HG02759 (cell line): ENCODE results near the gene KIRREL3.

Experiments used
- ATAC-seq: cut with Tn5 transposase; IDR thresholded peaks from one replicate; pipeline ENCODE4 v1.9.1; 2021; ENCODE audit warnings: mild to moderate bottlenecking, moderate library complexity; ENCODE audit not compliant: unreplicated experiment

The KIRREL3 gene

DNA sequence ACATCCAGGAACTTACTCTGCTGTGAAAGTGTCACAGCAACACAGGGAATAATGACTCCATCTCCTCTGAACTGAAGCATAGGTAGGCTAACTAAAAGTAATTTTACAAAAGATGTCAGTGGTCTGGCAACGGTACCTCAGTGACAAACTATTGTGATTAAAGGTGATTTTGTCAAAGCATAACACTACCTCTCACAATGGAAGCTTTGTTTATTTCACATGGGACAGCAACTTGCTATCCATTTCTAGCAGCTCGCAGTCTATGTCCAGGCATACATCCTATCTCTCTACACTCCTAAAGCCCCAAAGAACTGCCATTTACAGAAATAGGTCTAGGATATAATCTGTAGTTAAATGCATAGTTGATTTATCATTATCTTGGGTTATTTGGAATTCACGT, 163.0 kb downstream of the KIRREL3 start:
- no peak for ATAC-seq

DNA sequence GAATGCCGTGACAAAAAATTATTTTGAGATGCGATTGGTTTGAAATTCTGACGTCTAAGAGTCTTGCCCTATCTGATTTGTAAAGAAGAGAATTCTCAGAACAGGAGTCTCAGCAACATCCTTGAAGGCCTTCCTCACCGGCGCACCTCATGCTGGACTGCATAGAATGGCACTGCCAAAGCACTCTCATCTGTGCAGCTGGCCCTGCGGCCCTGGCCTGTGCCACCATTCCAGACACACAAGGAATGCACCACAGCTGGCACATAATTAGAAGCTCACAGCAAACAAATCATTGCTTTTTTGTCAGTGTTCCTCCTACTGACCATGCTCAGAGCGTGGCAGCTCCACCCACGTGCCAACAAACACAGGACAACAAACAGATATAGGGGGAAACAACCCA, 166.0 kb downstream of the KIRREL3 start:
- ATAC-seq: no peak

DNA sequence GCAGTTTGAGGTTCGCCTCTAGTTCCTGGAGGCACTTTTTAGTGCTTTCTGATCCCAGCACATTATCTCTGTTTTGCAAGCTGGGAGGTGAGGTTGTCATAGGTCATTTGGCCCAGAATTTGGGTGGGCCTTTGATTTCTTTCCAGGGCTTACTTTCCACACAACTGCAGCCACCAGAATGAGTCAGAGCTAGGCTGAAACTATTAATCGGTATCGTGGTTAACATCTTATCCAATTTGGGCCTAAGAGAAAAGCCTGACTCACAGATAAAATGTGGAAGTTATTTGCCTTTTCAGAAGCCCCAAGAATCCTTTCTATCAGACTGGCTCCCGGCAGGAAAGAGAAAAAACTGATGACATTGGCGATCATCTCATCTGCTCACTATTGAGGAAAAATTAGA, 166.4 kb downstream of the KIRREL3 start:
- ATAC-seq: no peak

DNA sequence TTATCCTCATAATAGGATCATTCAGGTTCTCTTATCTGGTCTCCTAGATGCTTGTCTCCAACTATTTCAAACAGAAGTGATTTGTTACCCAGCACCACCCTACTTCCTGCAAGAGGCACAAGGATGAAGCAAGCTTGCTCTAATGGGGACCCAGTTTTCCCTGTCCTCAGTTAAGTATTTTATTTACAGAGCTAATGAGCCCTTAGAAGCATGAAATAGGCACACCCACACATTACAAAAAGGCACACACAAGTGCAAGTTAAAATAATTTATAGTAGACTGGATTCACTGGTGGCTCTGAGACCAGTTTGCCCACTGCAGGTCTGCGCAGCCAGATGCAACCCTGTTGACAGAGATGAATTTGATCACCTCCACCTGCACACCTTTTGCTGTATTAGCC, 167.5 kb downstream of the KIRREL3 start:
- ATAC-seq: no peak

DNA sequence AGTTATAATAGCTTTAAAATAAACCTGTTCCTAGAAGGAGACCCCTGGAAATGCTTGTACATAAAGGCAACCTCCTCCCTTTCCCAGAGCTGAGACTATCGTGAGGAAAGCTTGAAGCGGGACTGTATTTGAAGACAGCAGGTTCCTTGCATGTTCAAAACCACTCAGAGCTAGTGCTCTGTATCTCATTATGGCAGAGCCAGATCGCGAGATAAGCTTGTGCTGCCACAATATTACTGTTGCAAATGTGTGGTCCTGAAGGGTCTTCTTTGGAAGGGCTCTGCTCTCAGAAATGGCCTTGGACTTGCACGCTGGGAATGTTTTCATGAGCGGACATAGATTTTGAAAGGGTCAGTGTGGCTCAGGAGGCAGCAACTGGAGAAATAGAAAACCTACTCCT, 168.2 kb downstream of the KIRREL3 start:
- no peak for ATAC-seq

DNA sequence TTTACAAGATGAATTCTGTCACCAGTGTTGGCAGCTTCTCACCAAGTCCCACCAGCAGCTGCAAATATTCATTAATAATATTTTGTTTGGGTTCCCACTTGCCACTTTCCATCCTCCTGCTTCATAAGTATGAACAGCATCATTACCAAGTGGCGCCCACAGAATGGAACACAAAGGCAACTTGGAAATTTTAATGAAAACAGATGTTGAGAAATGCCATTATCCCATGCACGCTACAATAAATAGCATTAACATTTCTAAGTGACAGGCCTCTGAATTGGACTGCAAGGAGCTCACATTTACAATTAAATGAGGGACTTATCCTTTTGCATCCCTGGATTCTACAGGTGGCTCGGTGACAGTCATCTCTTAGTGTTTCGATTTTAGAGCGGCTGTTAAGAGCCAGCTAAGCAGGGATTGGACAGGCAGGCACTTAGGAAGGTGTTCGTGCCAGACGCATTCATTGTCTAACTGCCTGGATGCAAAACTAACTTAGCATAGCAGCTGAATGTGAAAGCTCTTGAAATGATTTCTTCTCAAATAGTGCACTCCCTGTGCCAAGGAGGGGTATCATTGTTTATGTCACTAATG, 170.3 kb downstream of the KIRREL3 start:
- no peak for ATAC-seq

DNA sequence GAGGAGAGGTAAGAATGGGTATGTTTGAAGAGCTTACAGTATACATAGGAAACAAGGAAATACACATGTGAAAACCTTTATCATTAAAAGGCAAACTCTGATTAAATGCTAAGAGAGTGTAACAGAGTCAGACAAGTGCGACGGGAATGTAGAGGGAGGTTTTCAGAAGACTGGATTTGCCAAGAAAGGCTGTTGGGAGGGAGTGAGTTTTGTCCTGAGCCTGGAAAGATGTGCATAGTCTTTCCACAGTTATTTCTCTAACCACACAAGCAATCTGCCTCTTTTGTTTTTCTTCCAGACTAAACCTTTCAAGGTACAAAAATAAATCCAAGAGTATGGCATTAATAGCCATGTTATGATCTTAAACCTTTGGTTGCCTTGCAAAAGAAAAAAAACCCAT, 170.9 kb downstream of the KIRREL3 start:
- ATAC-seq: no peak

DNA sequence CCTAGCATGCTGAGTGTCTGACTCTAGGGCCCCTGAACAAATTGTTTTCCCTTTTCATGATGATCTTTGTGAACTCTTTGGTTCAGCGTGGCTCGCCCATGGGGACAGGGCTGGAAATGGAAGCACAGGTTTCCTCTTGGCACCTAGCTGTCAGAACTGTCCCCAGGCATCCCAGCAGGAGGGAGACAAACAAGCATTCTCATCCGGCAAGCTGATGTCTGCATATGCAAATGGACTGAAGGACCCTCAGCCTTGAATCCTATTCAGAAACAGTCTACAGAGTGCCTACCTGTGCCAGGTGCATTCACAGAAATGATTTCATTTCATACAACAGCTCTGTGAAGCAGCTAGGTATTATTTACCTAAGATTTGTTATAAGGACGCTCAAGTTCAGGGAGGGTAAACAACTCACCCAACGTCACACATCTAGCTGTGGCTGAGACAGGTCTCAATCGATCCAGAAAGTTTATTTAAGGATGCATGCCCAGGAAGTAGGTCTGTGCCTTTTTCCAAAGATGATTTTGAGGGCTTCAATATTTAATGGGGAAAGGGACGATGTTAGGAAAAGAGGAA, 176.4 kb downstream of the KIRREL3 start:
- ATAC-seq: no peak

DNA sequence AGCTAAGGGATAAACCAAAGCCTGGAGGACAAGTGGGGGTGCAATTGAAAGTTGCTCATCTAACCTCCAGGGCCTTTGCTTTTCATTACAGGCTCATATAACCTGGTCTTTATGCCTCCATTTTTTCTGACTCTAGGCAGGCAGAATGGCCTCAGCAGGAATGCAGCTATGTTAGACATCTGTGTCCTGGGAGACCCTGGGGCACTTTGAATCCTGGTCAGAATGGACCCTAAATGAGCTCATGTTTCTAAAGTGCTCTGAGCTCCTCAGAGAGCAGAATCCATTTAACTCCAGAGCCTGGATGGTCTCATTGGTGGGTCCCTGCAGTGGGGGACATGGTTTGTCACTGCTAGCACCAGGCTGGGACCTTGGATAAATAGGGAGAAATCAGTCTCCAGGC, 177.3 kb downstream of the KIRREL3 start:
- no peak for ATAC-seq

DNA sequence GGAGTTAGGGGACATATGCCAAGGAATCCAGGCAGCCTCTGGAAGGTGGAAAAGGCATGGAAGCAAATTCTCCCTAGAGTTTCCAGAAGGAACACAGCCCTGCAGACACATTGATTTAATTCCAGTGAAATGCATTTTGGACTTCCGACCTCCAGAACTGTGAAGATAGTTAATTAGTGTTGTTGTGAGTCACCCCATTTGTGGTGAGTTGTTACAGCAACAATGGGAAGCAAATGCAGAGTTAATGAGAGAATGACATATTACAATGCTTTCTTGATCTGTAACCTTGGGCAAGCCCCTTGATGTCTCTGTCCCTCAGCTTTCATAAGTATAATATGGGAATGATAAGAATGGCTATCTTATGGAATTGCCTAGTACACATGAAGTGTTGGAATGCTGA, 178.7 kb downstream of the KIRREL3 start:
- ATAC-seq: no peak

DNA sequence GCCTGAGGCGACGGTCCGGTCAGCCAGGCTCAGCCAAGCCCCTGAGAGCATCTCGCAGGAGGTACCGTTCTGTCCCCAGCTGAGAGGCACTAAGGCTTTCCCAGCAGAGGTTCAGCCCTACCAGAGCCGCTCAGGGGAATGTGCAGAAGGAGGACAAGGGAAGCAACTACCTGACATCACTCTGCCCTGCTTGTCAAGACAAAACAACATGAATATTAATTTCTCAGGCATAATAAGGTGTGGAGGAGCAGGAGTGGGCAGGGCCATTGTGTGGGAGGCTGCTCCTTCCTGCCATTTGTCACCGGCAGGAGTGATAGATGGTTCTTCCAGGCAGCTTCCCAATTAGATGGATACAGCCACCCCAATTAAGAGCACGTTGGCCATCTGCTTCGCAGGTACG, 181.4 kb downstream of the KIRREL3 start:
- no peak for ATAC-seq

DNA sequence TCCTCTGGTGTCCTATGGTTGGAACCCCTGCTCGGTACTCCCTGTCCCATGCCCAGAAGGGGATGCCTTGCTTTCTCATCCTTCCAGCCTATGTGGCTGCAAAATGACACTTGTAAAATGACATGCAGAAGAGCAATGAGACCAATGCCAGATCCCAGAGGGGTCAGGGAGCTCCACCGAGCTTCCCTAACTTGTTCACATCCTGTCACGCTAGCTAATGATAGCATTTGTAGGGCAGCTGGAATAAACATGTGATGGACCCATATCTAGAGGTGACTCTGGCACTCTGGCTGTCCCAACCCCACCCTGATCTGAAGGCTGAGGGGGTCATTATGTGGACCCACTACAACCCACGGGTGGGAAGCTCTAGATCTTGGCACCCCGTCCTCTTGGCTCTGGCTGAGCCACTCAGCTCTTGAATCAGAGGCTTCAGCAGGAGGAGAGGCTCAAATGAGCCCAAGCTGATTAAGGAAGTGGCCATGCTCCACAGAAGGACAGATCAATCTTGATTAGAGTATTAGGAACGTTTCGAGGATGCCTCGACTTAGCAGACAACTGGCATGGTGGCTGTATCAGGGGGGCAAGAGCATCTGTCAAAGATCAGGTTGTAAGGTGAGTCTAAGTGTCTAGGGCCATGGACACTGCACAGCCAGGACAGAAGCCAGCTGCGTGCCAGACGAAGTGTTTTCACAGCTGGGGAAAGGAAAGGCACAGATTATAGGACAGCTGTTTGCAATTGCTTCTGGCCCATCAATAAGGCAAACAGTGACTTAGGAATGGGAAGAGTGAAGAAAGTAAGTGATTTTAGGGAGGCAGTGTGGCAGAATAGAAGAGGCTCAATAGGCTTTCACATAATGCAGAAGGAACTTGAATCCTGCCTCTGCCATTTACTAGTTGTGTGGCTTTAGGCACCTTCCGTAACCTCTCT, 182.8 kb downstream of the KIRREL3 start:
- no peak for ATAC-seq

DNA sequence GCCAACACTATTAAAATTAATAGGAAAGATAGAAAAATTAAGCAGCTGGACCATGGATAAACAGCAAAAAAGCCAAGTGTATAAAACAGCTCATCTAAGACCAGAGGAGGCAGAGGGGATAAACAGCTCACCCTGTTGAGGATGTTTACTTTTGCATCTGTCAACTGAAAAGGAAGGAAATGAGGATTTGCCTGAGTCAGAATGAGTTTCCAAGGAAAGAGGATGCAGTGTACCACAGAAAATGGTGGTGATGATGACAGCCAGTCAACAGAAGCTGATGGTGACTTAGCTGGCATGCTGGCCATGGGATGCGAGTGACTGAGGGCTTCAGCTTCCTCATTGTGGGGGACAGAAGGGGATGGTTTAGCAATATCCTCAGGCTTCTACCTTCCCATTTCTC, 183.5 kb downstream of the KIRREL3 start:
- no peak for ATAC-seq

DNA sequence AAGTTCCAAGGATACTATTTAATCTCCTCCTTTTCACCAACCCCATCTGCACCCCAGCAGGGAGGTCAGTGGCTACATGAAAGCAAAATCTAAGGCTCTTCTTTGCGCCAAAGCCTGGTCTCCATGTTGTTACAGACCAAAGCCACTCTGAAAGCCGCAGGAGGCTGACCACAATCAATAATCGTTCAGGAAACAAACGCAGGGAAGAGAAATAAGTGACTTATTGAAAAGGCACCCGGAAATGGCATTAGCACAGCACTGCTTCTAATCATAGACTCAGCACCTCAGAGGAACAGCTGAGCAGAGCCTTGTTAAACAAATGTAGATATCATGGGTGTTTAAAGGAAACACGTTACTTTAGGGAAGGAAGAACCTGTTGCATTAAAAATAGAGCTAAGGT, 183.9 kb downstream of the KIRREL3 start:
- ATAC-seq: no peak

DNA sequence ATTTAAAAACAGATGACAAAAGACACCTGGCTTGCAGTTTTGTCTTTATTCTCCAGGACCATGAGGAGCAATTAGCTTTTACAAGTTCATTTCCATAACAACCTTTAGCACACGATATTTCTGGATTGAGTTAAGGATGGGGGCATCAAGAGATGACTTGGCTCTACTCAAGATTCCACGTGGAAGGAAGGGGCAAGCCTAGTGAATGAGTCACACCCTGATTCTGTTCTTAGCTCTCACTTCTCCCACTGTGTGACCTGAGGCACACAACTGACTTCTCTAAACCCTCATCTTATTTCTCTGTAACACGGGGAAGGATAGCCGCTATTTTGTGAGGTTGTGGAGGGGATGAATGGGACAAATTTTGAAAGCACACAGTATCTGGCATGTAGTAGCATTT, 185.5 kb downstream of the KIRREL3 start:
- no peak for ATAC-seq

DNA sequence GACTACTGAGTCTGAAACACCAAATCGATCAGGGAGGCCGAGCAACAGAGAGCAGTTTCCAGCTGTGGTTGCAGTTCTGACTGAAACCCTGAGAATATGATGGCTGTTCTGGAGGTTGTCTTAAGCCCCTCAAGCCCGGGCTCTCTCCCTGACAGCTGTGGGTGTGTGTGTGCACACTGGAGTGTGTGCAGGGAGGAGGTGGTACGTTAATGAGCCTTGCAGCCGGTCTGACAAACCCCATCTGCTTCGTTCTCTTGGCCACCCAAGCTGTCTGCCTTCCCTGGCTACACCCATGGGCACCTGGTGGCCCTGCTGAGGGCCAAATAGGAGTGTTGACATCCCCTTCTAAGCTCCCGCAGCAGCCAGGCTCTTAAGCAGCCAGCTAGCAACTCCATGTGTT, 189.8 kb downstream of the KIRREL3 start:
- no peak for ATAC-seq

DNA sequence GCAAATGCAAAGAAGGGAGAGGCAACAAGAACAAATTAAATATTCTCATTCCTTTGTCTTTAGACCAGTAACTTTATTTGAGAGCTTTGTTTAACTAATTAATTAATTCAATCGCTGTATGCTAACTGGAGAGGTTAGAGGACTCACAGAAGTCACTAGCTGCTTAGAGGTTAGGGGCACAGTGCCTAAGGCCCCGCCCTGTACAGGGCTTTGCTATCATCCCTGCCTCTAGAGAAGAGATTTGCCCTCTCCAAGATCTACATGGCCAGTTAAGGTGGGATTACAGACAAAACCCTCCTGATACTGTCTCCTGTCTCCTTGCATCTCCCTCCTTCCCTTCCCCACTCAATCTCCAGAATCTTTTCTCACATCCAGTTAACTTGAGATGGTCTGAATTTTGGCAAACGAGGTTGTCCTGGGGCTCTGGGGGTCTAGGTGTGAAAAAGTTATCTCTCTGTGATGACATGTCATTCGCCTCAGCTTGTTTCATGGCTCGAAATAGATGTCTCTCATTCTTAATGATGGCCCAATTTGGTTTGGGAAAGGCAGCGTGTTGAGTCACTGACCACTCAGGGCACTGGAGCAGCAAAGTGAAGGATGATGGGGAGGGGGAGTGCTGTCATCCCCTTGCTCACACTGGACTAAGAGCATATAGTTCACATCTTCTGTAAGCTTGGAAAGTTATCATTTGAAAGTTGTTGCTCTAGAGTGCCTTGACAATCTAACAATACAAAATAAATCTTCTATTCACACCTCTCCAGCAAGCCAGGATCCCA, 190.9 kb downstream of the KIRREL3 start:
- ATAC-seq: no peak

DNA sequence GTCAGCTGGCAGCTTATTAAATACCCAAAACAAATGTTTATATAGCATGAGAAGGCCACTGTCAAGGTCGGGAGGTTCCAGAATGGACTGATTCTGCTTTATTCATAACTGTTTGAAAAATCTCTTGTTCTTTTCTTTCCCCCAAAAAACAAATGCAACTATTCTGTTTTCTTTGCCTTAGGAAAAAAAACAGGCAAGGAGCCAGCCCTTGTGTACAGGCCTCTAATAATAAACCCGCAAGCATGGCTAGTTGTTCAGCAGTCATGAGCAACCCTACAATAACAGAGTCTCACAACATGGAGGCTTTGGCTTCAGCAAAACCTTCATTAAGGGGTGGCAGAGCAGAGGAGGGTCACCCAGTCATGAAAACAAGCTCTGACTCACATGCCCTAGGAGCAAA, 191.7 kb downstream of the KIRREL3 start:
- no peak for ATAC-seq

DNA sequence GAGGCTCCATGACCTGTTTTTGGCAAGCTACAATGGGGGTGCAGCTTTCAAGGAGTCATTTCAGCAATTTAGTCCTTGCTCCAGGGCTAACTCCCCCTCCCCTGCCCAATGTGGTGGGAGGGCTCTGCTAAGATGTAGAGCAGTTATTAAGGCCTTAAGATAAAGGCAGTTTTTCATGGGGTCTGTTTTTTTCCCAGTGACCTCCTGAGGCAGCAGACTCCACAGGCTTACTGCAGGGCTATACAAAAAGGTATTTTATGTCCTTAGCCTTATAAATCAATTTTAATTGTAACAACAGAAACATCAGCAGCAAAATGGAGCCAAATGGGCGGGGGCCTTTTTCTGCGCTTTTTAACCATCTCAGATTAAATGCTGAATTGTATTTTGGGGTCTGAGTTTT, 192.3 kb downstream of the KIRREL3 start:
- ATAC-seq: no peak

DNA sequence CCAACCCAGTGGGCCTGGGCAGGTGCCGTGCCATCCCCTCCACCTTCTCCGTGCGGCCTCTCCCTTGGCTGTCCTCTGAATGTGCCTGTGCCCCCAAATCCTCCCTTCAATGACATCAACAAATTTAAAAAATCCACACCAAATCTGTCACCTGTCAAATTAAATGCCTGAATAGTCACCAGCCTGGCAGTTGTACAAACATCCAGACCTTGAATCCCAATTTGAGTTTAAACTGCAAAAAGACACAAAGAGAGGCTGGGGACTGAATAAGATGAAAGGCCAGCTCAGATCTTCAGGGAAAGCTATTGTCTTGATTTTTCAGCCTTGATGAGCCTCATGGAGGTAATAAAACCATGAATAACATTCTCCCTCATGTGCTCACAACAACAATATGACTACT, 194.7 kb downstream of the KIRREL3 start:
- ATAC-seq: no peak

DNA sequence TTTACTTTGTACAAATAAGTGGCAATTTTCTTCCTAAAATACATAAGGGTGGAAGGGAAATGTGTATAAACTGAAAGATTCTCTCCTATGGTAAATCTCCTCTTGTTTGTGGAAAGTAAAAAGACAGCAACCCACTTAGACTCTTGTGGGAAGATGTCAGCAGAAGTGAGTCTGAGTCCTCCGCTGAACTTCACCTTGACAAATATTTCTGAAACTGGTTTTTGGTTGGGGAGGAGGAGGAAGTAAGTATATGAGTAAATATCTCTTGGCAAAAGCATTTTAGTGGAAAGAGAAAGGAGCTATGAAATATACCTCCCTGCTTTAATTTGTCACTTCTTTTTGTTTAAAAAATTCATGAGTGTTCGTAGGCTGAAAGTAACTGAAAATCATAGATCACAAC, 196.2 kb downstream of the KIRREL3 start:
- ATAC-seq: no peak

DNA sequence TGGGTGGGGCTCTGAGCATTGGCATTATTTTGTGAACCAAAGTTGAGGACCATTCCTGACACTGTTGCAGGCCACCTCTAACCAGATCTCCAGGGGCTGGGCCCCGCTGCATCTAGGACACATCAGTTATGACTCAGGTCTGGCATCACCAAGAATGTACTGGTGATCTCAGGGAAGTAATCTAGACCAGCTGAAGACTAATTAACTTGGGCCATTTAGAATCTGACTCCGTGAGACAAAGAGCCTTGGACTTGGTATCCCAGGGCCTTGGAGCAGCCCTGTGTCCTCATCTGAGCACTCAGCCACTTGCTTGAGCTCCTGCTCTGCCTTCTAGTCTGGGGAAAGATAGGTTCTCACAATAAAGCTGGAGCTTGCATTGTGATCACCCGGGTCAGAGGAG, 200.6 kb downstream of the KIRREL3 start:
- ATAC-seq: no peak
